Panc1 (cell line): ENCODE results near the gene SIK2. TPM values are rescaled to one million over a fixed set of nuclear protein-coding genes. Genes with fewer than 3 reads are reported as not detected.

ENCODE experiments used
- ATAC-seq: fragments of 200-7000 bp; cut with Tn5 transposase; 2 replicates; pipeline ENCODE4 v1.9.1; 2020; ENCODE audit warnings: mild to moderate bottlenecking, moderate library complexity
- BruUV-seq: library from RNA; stranded (reverse); fragments of 400-500 nt; replicated peaks from 2 replicates; lab custom pipeline; 2021; lab: Mats Ljungman, UMichigan
- CTCF ChIA-PET: fragments of 300-600 bp; sonication (Branson Sonifier 250); formaldehyde crosslinking; loops from one replicate; lab custom pipeline; 2022; ENCODE audit warnings: antibody characterized with exemption; lab: Charles Lee
- POLR2A ChIA-PET: fragments of 300-600 bp; sonication (Branson Sonifier 250); formaldehyde crosslinking; loops from one replicate; lab custom pipeline; 2022; ENCODE audit warnings: antibody characterized with exemption; lab: Charles Lee
- DNase-seq: peaks from one replicate; pipeline ENCODE4 v3.0.0-alpha.2; 2010; ENCODE audit warnings: low read depth, low spot score
- H3K27ac ChIP-seq: 2 replicates; pipeline ENCODE4 v1.5.1; 2011; ENCODE audit warnings: mild to moderate bottlenecking, low read length, inconsistent platforms
- H3K27me3 ChIP-seq: fragments of 200-500 bp; sonication (Bioruptor generic); 2 replicates; pipeline ENCODE4 v1.6.0; 2014; ENCODE audit warnings: low read length, inconsistent platforms; ENCODE audit not compliant: control insufficient read depth, insufficient read depth
- H3K36me3 ChIP-seq: fragments of 200-500 bp; sonication (Bioruptor generic); 2 replicates; pipeline ENCODE4 v1.5.1; 2014; ENCODE audit warnings: inconsistent platforms, mild to moderate bottlenecking, low read length, moderate library complexity; ENCODE audit not compliant: control insufficient read depth, insufficient read depth
- H3K4me1 ChIP-seq: 2 replicates; pipeline ENCODE4 v1.5.1; 2011; ENCODE audit warnings: inconsistent platforms, mild to moderate bottlenecking, low read length, moderate library complexity; ENCODE audit not compliant: control insufficient read depth, insufficient read depth
- H3K4me3 ChIP-seq, 2 experiments: 2 replicates each; pipeline ENCODE4 v1.5.1; 2011 to 2012; ENCODE audit warnings: low read depth in 2 of 2, low read length in 2 of 2, mild to moderate bottlenecking in 2 of 2, inconsistent platforms in 1 of 2, moderate library complexity in 1 of 2
- H3K9me3 ChIP-seq: fragments of 200-500 bp; sonication (Bioruptor generic); 2 replicates; pipeline ENCODE4 v1.5.1; 2014; ENCODE audit warnings: low read depth, mild to moderate bottlenecking, inconsistent platforms, low read length, moderate library complexity; ENCODE audit not compliant: control insufficient read depth, insufficient read depth
- CTCF ChIP-seq: fragments of 450-650 bp; IDR thresholded peaks from 2 replicates; pipeline ENCODE4 v1.5.1; 2017; ENCODE audit warnings: mild to moderate bottlenecking
- POLR2AphosphoS5 ChIP-seq: IDR thresholded peaks from 2 replicates; pipeline ENCODE4 v1.6.1; 2012; ENCODE audit warnings: mild to moderate bottlenecking, low read depth, low read length, moderate library complexity
- REST ChIP-seq, 2 experiments: IDR thresholded peaks; 2 replicates each; pipeline ENCODE4 v1.6.1; 2011 to 2012; ENCODE audit warnings: low read depth in 2 of 2, control low read depth in 1 of 2, low read length in 1 of 2, mild to moderate bottlenecking in 1 of 2, moderate library complexity in 1 of 2; ENCODE audit not compliant: insufficient read depth in 1 of 2
- SIN3A ChIP-seq: IDR thresholded peaks from 2 replicates; pipeline ENCODE4 v1.6.1; 2012; ENCODE audit warnings: low read depth, mild to moderate bottlenecking, low read length, moderate library complexity, borderline replicate concordance; ENCODE audit not compliant: insufficient read depth
- TCF7L2 ChIP-seq: IDR thresholded peaks from 2 replicates; pipeline ENCODE4 v1.6.1; 2011; ENCODE audit warnings: mild to moderate bottlenecking, low read depth, low read length, inconsistent platforms
- in situ Hi-C: cut with HindIII; loops from 2 replicates; pipeline ENCODE4 v1.10.0; 2016; ENCODE audit warnings: low sequenced_read_pairs, low pct_unique_long_range_greater_than_20kb
- intact Hi-C: fragments of 100-400 bp; cut with micrococcal nuclease; formaldehyde crosslinking; loops from one replicate; pipeline ENCODE4 v1.10.0; 2022; ENCODE audit not compliant: unreplicated experiment
- total RNA-seq: library from RNA; stranded (reverse); gene quantifications from one replicate; pipeline ENCODE4 v1.2.1, GENCODE V29; 2021; ENCODE audit not compliant: unreplicated experiment

SIK2 gene
- total RNA-seq, 1 experiment from 2014 or later: 17.0 TPM

GRCh38 chr11:111632516-111633220 is 30.4 kb downstream of the SIK2 start:
- intact Hi-C loops: no loop called here
- peaks cover 12% of the 10 kb centered on the region; the same call in 1 of the 2 replicates for H3K4me1 ChIP-seq

GRCh38 chr11:111633248-111633647 is 31.0 kb downstream of the SIK2 start:
- Histone ChIP-seq H3K36me3 (no peaks in the 10 kb centered on the region), H3K4me1 (peaks cover 12% of the 10 kb centered on the region; the same call in 1 of the 2 replicates), H3K4me3 (no peak overlapping the region), H3K9me3 (no peaks in the 10 kb centered on the region), H3K27me3 (no peaks in the 10 kb centered on the region), H3K27ac (no peak overlapping the region)
- BruUV-seq: no TSS peak
- ATAC-seq (no peak), DNase-seq (no peak)
- in situ Hi-C loops: no loop called here
- CTCF ChIA-PET: interaction anchor here (0.5 kb wide), 1 partner anchor 1365 kb away, joined by 6 read pairs; no protein-coding TSS in a partner anchor
- POLR2A ChIA-PET: interaction anchor here (0.7 kb wide), 1 partner anchor 35 kb away, joined by 3 read pairs; no protein-coding TSS in a partner anchor
- intact Hi-C loops: no loop called here
- no peak for TF ChIP-seq REST (IDR thresholded peaks at IDR 0.05; ENCODE audit: insufficient read depth in 1 of 2, low read depth in 2 of 2, low read length in 1 of 2)
- no peak for TF ChIP-seq CTCF
- no peak for TF ChIP-seq TCF7L2
- TF ChIP-seq POLR2AphosphoS5: no peak

More at GRCh38 chr11:111632516-111633220, 30.4 kb downstream of the SIK2 start:
- BruUV-seq: no TSS peak
- CTCF ChIA-PET: interaction anchor here (0.5 kb wide), 1 partner anchor 1364 kb away, joined by 6 read pairs; no protein-coding TSS in a partner anchor
- DNase-seq: no peak
- H3K27ac ChIP-seq: no peak overlapping the region
- no peaks in the 10 kb centered on the region for H3K36me3 ChIP-seq
- in situ Hi-C loops: no loop called here
- ATAC-seq: no peak
- no peaks in the 10 kb centered on the region for H3K9me3 ChIP-seq
- POLR2A ChIA-PET: interaction anchor here (0.7 kb wide), 1 partner anchor 35 kb away, joined by 3 read pairs; no protein-coding TSS in a partner anchor
- no peak overlapping the region for H3K4me3 ChIP-seq
- TF ChIP-seq REST (IDR thresholded peaks at IDR 0.05; ENCODE audit: insufficient read depth in 1 of 2, low read depth in 2 of 2, low read length in 1 of 2) (no peak), SIN3A (no peak), TCF7L2 (no peak), POLR2AphosphoS5 (no peak), CTCF (no peak)
- H3K27me3 ChIP-seq: no peaks in the 10 kb centered on the region
